GM18520 (cell line): Measurements from ENCODE around the gene GOLGA6L7.
"Not testable (repeated sequence)": the region's sequence is repeated elsewhere in the genome, so short reads cannot be mapped to it uniquely, and the experiment has no call there.

Experiments
- ATAC-seq: cut with Tn5 transposase; IDR thresholded peaks from one replicate; pipeline ENCODE4 v1.9.1; 2021; ENCODE audit not compliant: unreplicated experiment

Gene GOLGA6L7

GRCh38 chr15:28847959-28848358, 485 bp downstream of the GOLGA6L7 start:
- not testable (repeated sequence) for ATAC-seq

GRCh38 chr15:28847247-28847646, 1.2 kb downstream of the GOLGA6L7 start:
- ATAC-seq = not testable (repeated sequence)

- not testable (repeated sequence) for ATAC-seq
Observed at GRCh38 chr15:28844147-28844546, 4.3 kb downstream of the GOLGA6L7 start.

- ATAC-seq = not testable (repeated sequence)
Observed at GRCh38 chr15:28843520-28843919, 4.9 kb downstream of the GOLGA6L7 start.

- not testable (repeated sequence) for ATAC-seq
Observed at GRCh38 chr15:28842210-28842609, 6.2 kb downstream of the GOLGA6L7 start.

GRCh38 chr15:28840285-28840684, 8.2 kb downstream of the GOLGA6L7 start:
- ATAC-seq = not testable (repeated sequence)

GRCh38 chr15:28834957-28835585, 13.4 kb downstream of the GOLGA6L7 start:
- ATAC-seq = not testable (repeated sequence)

GRCh38 chr15:28831897-28832587, 16.4 kb downstream of the GOLGA6L7 start:
- not testable (repeated sequence) for ATAC-seq

- ATAC-seq = not testable (repeated sequence)
Observed at GRCh38 chr15:28821420-28821819, 27.0 kb downstream of the GOLGA6L7 start.

GRCh38 chr15:28819930-28820295, 28.5 kb downstream of the GOLGA6L7 start:
- not testable (repeated sequence) for ATAC-seq

- ATAC-seq = not testable (repeated sequence)
Observed at GRCh38 chr15:28819019-28819929, 29.2 kb downstream of the GOLGA6L7 start.

GRCh38 chr15:28818168-28818567, 30.3 kb downstream of the GOLGA6L7 start:
- not testable (repeated sequence) for ATAC-seq

GRCh38 chr15:28814059-28814458, 34.4 kb downstream of the GOLGA6L7 start:
- not testable (repeated sequence) for ATAC-seq

- not testable (repeated sequence) for ATAC-seq
Observed at GRCh38 chr15:28813392-28813791, 35.1 kb downstream of the GOLGA6L7 start.

GRCh38 chr15:28811852-28812550, 36.4 kb downstream of the GOLGA6L7 start:
- not testable (repeated sequence) for ATAC-seq

- not testable (repeated sequence) for ATAC-seq
Observed at GRCh38 chr15:28810444-28810843, 38.0 kb downstream of the GOLGA6L7 start.

- not testable (repeated sequence) for ATAC-seq
Observed at GRCh38 chr15:28808136-28808535, 40.3 kb downstream of the GOLGA6L7 start.

- not testable (repeated sequence) for ATAC-seq
Observed at GRCh38 chr15:28800366-28800765, 48.1 kb downstream of the GOLGA6L7 start.

GRCh38 chr15:28798234-28798633, 50.2 kb downstream of the GOLGA6L7 start:
- ATAC-seq = not testable (repeated sequence)

- not testable (repeated sequence) for ATAC-seq
Observed at GRCh38 chr15:28794231-28794630, 54.2 kb downstream of the GOLGA6L7 start.
